Natural killer cell (primary cell): ENCODE data around the gene MAPK1. TPM values are rescaled to one million over a fixed set of nuclear protein-coding genes. Genes with fewer than 3 reads are reported as not detected.
"Not testable (repeated sequence)": the region's sequence is repeated elsewhere in the genome, so short reads cannot be mapped to it uniquely, and the experiment has no call there.

Source experiments
- ATAC-seq, 3 donors: fragments of 150-1000 bp in 2 of 3; fragments of 200-7000 bp in 1 of 3; cut with Tn5 transposase; 1 replicate in 1 of 3; 2 replicates in 2 of 3; pipeline ENCODE4 v1.10.0; 2021; ENCODE audit warnings: mild to moderate bottlenecking in 2 of 3, moderate library complexity in 2 of 3
- DNase-seq, 2 donors: peaks; one replicate each; pipeline versions ENCODE4 v3.0.0 to v3.0.0-alpha.2; 2013 to 2021; ENCODE audit warnings: mixed read lengths in 1 of 2
- H3K27ac ChIP-seq: one replicate; pipeline ENCODE4 v1.5.1; 2013; ENCODE audit warnings: mild to moderate bottlenecking, low read length
- H3K27me3 ChIP-seq: one replicate; pipeline ENCODE4 v1.6.1; 2013; ENCODE audit warnings: low read length; ENCODE audit not compliant: control insufficient read depth, insufficient read depth
- H3K36me3 ChIP-seq: one replicate; pipeline ENCODE4 v1.6.1; 2013; ENCODE audit warnings: low read length; ENCODE audit not compliant: control insufficient read depth, insufficient read depth
- H3K4me1 ChIP-seq: one replicate; pipeline ENCODE4 v1.6.1; 2013; ENCODE audit warnings: low read length; ENCODE audit not compliant: control insufficient read depth, insufficient read depth
- H3K4me3 ChIP-seq: one replicate; pipeline ENCODE4 v1.5.1; 2013; ENCODE audit warnings: low read length
- H3K9me3 ChIP-seq: one replicate; pipeline ENCODE4 v1.6.1; 2013; ENCODE audit warnings: low read length; ENCODE audit not compliant: control insufficient read depth, insufficient read depth
- H3K27ac Mint-ChIP-seq, 2 donors: one replicate each; pipeline ENCODE4 v1.8.0; 2022; ENCODE audit warnings: mild to moderate bottlenecking in 2 of 2, mixed read lengths in 2 of 2, moderate library complexity in 1 of 2
- H3K27me3 Mint-ChIP-seq, 2 donors: one replicate each; pipeline ENCODE4 v1.8.0; 2022; ENCODE audit warnings: low read depth in 2 of 2, mixed read lengths in 2 of 2
- H3K36me3 Mint-ChIP-seq: one replicate; pipeline ENCODE4 v1.8.0; 2022; ENCODE audit warnings: mixed read lengths
- H3K4me1 Mint-ChIP-seq, 2 donors: one replicate each; pipeline ENCODE4 v1.8.0; 2022; ENCODE audit warnings: mixed read lengths in 2 of 2
- H3K4me3 Mint-ChIP-seq: one replicate; pipeline ENCODE4 v1.8.0; 2022; ENCODE audit warnings: mild to moderate bottlenecking, moderate library complexity, mixed read lengths
- H3K9me3 Mint-ChIP-seq, 2 donors: one replicate each; pipeline ENCODE4 v1.8.0; 2022; ENCODE audit warnings: mixed read lengths in 2 of 2
- WGBS: methylation state at CpG from one replicate; pipeline ENCODE4 v1.1.7; 2013; ENCODE audit warnings: missing lambda C conversion rate; ENCODE audit not compliant: insufficient coverage; 5-methylcytosine and 5-hydroxymethylcytosine counted together
- intact Hi-C: fragments of 100-400 bp; cut with micrococcal nuclease; formaldehyde crosslinking; loops from one replicate; pipeline ENCODE4 v1.14.2; 2022
- total RNA-seq, 4 donors: library from RNA; stranded (reverse); fragments of 120-200 nt in 1 of 4; gene quantifications; one replicate each; pipeline versions ENCODE4 v1.2.3 to v1.2.4, GENCODE V29; 2013 to 2022
- TF ChIP-seq, protein P1 (sequence below): fragments of 200-600 bp; IDR thresholded peaks from one replicate; pipeline ENCODE4 v1.8.0; 2022; ENCODE audit warnings: antibody characterized with exemption

Gene MAPK1
- total RNA-seq, 3 donors from 2014 or later (not counting 1 experiment from before 2014, with no cell fraction given) = 189 to 246 (median 214) TPM

- peak overlapping the region; percentile 48 to 60 for H3K27ac Mint-ChIP-seq
- 93% methylated on average over 3 of the region's 3 CpGs for WGBS
These were observed 39.7 kb downstream of the MAPK1 start for GRCh38 chr22:21827628-21828267.

DNA sequence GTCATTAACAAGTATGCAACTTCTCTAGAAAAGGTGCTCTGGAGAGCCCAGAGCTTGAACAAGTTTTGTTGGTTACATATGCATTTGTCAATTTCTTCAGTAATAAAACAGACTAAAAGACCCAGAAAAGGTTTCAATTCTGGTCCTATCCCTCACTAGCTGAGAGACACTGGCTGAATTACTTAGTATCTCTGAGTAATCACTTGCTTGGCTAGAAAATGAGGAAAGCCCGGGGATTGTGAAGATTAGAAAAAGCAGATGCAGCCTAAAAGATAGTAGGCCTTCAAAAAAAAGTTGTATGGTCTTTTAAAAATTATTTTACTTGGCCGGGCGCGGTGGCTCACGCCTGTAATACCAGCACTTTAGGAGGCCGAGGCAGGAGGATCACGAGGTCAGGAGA lies 41.2 kb downstream of the MAPK1 start:
- H3K4me1 Mint-ChIP-seq = peaks cover 80 to 84% of the 10 kb centered on the region in 2 donors
- no peak overlapping the region for H3K4me3 Mint-ChIP-seq
- DNase-seq (no peak), ATAC-seq (no peak)
- H3K27me3 Mint-ChIP-seq = no peaks in the 10 kb centered on the region
- intact Hi-C loops = no loop called here
- no peak overlapping the region for H3K4me3 ChIP-seq
- H3K27ac Mint-ChIP-seq = peak overlapping the region; percentile 48 to 61
- H3K9me3 Mint-ChIP-seq = no peaks in the 10 kb centered on the region
- peaks cover 31% of the 10 kb centered on the region for H3K4me1 ChIP-seq
- H3K36me3 ChIP-seq = no peaks in the 10 kb centered on the region
- no peaks in the 10 kb centered on the region for H3K9me3 ChIP-seq
- whole genome bisulfite sequencing = 91% methylated on average over 7 of the region's 7 CpGs
- H3K36me3 Mint-ChIP-seq = no peaks in the 10 kb centered on the region
- TF ChIP-seq, protein P1, sequence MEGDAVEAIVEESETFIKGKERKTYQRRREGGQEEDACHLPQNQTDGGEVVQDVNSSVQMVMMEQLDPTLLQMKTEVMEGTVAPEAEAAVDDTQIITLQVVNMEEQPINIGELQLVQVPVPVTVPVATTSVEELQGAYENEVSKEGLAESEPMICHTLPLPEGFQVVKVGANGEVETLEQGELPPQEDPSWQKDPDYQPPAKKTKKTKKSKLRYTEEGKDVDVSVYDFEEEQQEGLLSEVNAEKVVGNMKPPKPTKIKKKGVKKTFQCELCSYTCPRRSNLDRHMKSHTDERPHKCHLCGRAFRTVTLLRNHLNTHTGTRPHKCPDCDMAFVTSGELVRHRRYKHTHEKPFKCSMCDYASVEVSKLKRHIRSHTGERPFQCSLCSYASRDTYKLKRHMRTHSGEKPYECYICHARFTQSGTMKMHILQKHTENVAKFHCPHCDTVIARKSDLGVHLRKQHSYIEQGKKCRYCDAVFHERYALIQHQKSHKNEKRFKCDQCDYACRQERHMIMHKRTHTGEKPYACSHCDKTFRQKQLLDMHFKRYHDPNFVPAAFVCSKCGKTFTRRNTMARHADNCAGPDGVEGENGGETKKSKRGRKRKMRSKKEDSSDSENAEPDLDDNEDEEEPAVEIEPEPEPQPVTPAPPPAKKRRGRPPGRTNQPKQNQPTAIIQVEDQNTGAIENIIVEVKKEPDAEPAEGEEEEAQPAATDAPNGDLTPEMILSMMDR = no peak
- H3K27me3 ChIP-seq = no peaks in the 10 kb centered on the region
- H3K27ac ChIP-seq = no peak overlapping the region

More at GRCh38 chr22:21827628-21828267, 39.7 kb downstream of the MAPK1 start:
- H3K4me1 Mint-ChIP-seq = peaks cover 81 to 85% of the 10 kb centered on the region in 2 donors
- H3K9me3 Mint-ChIP-seq = no peaks in the 10 kb centered on the region
- no peak for DNase-seq
- no peaks in the 10 kb centered on the region for H3K36me3 ChIP-seq
- no peak for ATAC-seq
- no peak overlapping the region for H3K27ac ChIP-seq
- H3K27me3 ChIP-seq = no peaks in the 10 kb centered on the region
- intact Hi-C loops = no loop called here
- H3K27me3 Mint-ChIP-seq = no peaks in the 10 kb centered on the region
- no peaks in the 10 kb centered on the region for H3K36me3 Mint-ChIP-seq
- TF ChIP-seq, protein P1 = no peak
- no peak overlapping the region for H3K4me3 ChIP-seq
- no peaks in the 10 kb centered on the region for H3K9me3 ChIP-seq
- H3K4me1 ChIP-seq = peaks cover 33% of the 10 kb centered on the region
- H3K4me3 Mint-ChIP-seq = no peak overlapping the region

GRCh38 chr22:21824962-21825361 lies 42.5 kb downstream of the MAPK1 start:
- H3K27me3 ChIP-seq, DNase-seq, H3K27me3 Mint-ChIP-seq, intact Hi-C loops, H3K36me3 Mint-ChIP-seq, H3K36me3 ChIP-seq, ATAC-seq, H3K4me3 ChIP-seq, H3K27ac ChIP-seq, H3K9me3 Mint-ChIP-seq, H3K9me3 ChIP-seq: not testable (repeated sequence)
- H3K4me3 Mint-ChIP-seq = peak overlapping the region; percentile 7
- peak overlapping the region; percentile 76 to 80 for H3K27ac Mint-ChIP-seq
- peaks cover 72 to 80% of the 10 kb centered on the region in 2 donors for H3K4me1 Mint-ChIP-seq
- whole genome bisulfite sequencing = 81% methylated on average over 6 of the region's 7 CpGs
- peaks cover 37% of the 10 kb centered on the region for H3K4me1 ChIP-seq

DNA sequence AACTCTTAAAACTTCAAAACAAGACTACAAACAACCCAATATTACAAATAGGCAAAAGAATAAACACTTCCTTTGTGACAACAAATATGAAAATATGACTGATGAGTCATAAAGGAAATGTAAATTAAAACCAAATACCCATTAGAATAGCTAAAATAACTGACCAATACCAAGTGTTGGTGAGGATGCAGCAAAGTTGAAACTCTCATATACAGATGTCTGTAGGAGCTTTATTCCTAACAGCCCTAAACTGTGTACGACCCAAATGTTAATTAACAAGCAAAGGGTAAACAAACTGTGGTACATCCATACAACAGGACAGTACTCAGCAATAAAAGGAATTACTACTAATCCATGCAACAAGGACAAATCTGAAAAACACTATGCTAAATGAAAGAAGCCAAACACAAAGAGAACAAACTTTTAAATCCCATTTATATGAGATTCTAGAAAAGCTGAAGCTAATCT lies 43.0 kb downstream of the MAPK1 start:
- intact Hi-C loops = no loop called here
- no peaks in the 10 kb centered on the region for H3K36me3 ChIP-seq
- H3K4me1 ChIP-seq = peaks cover 42% of the 10 kb centered on the region
- H3K27ac Mint-ChIP-seq = peak overlapping the region; percentile 76 to 80
- peak overlapping the region; percentile 7 for H3K4me3 Mint-ChIP-seq
- H3K4me3 ChIP-seq = no peak overlapping the region
- ATAC-seq (peak in 2 of 3 donors; percentile 17 to 38), DNase-seq (no peak)
- H3K36me3 Mint-ChIP-seq = no peaks in the 10 kb centered on the region
- TF ChIP-seq, protein P1 = no peak
- H3K9me3 ChIP-seq = no peaks in the 10 kb centered on the region
- H3K27ac ChIP-seq = no peak overlapping the region
- WGBS = 75% methylated on average over 1 of the region's 1 CpG
- H3K27me3 Mint-ChIP-seq = no peaks in the 10 kb centered on the region
- H3K27me3 ChIP-seq = no peaks in the 10 kb centered on the region
- H3K4me1 Mint-ChIP-seq = peaks cover 67 to 76% of the 10 kb centered on the region in 2 donors
- no peaks in the 10 kb centered on the region for H3K9me3 Mint-ChIP-seq
